DOHH2 (cell line): Measurements from ENCODE around the gene PRKCG.

ENCODE experiments used
- EZH2phosphoT487 ChIP-seq: fragments of 200-600 bp; sonication (generic); IDR thresholded peaks from 2 replicates; pipeline ENCODE4 v1.6.1; 2017; ENCODE audit warnings: borderline replicate concordance, mild to moderate bottlenecking, antibody characterized with exemption, low read length, moderate library complexity, mixed read lengths
- TF ChIP-seq, protein P1 (sequence below): fragments of 200-600 bp; sonication (generic); IDR thresholded peaks from one replicate; pipeline ENCODE4 v1.5.1; 2014; ENCODE audit warnings: antibody characterized with exemption, mild to moderate bottlenecking, low read depth, low read length; ENCODE audit not compliant: poor library complexity, severe bottlenecking

DNA sequence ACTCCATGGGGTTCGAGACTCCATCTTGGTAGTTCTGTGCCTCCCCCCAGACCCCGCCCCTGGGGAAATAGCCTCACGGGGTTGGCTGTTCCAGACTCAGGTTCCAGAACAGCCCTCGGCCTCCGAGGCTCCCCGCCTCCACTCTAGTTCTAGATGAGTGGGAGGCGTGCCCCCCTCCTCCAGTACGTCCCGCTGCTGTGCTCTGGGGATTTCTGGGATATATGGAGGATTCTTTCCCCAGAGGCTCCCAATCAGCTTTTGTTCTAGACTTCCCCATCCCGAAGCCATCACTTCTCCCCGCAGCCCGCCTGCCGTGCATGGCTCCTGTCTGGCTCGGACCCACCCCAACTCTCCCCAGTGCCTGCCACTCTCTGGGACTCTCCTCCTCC, 25.2 kb downstream of the PRKCG start:
- TF ChIP-seq, protein P1, sequence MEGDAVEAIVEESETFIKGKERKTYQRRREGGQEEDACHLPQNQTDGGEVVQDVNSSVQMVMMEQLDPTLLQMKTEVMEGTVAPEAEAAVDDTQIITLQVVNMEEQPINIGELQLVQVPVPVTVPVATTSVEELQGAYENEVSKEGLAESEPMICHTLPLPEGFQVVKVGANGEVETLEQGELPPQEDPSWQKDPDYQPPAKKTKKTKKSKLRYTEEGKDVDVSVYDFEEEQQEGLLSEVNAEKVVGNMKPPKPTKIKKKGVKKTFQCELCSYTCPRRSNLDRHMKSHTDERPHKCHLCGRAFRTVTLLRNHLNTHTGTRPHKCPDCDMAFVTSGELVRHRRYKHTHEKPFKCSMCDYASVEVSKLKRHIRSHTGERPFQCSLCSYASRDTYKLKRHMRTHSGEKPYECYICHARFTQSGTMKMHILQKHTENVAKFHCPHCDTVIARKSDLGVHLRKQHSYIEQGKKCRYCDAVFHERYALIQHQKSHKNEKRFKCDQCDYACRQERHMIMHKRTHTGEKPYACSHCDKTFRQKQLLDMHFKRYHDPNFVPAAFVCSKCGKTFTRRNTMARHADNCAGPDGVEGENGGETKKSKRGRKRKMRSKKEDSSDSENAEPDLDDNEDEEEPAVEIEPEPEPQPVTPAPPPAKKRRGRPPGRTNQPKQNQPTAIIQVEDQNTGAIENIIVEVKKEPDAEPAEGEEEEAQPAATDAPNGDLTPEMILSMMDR: no peak
- TF ChIP-seq EZH2phosphoT487: no peak
